HL-60 (cell line): ENCODE data around the gene TBL3.

Source experiments
- DNase-seq, 2 experiments: peaks; one replicate each; pipeline ENCODE4 v3.0.0-alpha.2; 2010 to 2020; ENCODE audit warnings: low read depth in 1 of 2, low spot score in 1 of 2
- H3K27ac ChIP-seq: fragments of 250-450 bp; sonication (Bioruptor Pico); replicated peaks from 2 replicates; pipeline ENCODE4 v1.5.1; 2020; ENCODE audit warnings: mild to moderate bottlenecking, moderate library complexity
- H3K27me3 ChIP-seq: fragments of 250-450 bp; sonication (Bioruptor Pico); 2 replicates; pipeline ENCODE4 v1.5.1; 2021; ENCODE audit warnings: mild to moderate bottlenecking, moderate library complexity; ENCODE audit not compliant: insufficient read depth, poor library complexity, severe bottlenecking
- H3K4me3 ChIP-seq: replicated peaks from 2 replicates; pipeline ENCODE4 v1.5.1; 2011; ENCODE audit warnings: mild to moderate bottlenecking, control low read depth, low read length; ENCODE audit not compliant: insufficient read depth
- GABPA ChIP-seq: IDR thresholded peaks from 2 replicates; pipeline ENCODE4 v1.6.1; 2012; ENCODE audit warnings: low read depth
- POLR2AphosphoS5 ChIP-seq: IDR thresholded peaks from 2 replicates; pipeline ENCODE4 v1.6.1; 2012; ENCODE audit warnings: low read depth
- REST ChIP-seq: IDR thresholded peaks from 2 replicates; pipeline ENCODE4 v1.6.1; 2012; ENCODE audit warnings: low read depth; ENCODE audit not compliant: insufficient replicate concordance
- SPI1 ChIP-seq: IDR thresholded peaks from 2 replicates; pipeline ENCODE4 v1.6.1; 2012; ENCODE audit warnings: low read depth, mild to moderate bottlenecking, borderline replicate concordance
- TF ChIP-seq, protein P1 (sequence below): IDR thresholded peaks from one replicate; pipeline ENCODE4 v1.5.1; 2011; ENCODE audit warnings: low read length, control low read depth, inconsistent platforms; ENCODE audit not compliant: insufficient read depth

Gene TBL3

DNA sequence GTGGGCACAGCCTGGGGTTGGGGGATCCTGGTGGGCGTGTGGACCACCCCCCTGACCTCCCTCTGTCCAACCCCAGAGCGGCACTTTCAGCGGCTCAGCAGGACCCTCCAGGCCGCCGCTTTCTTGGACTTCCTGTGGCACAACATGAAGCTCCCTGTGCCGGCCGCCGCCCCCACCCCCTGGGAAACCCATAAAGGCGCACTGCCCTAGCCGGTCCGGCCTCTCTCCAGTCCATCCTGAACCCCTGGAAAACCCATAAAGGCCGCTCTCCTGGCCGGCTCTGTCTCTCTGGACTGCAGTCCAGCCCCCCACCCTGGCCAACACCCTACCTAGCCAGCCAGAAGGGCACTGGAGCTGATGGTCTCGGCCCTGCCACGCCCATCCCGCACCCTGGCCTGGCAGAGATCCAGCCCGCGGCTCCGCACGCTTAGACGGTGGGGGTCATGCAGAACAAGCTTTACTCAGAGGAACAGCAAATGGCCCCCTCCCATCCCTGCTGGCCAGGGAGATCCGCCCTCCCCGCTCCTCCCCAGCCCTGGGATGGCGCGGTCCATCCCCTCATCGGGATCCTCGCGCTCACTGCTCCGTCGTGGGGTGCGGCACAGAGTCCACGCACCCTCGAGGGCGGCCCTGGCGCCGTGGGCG, 6.7 kb downstream of the TBL3 start:
- TF ChIP-seq, protein P1, sequence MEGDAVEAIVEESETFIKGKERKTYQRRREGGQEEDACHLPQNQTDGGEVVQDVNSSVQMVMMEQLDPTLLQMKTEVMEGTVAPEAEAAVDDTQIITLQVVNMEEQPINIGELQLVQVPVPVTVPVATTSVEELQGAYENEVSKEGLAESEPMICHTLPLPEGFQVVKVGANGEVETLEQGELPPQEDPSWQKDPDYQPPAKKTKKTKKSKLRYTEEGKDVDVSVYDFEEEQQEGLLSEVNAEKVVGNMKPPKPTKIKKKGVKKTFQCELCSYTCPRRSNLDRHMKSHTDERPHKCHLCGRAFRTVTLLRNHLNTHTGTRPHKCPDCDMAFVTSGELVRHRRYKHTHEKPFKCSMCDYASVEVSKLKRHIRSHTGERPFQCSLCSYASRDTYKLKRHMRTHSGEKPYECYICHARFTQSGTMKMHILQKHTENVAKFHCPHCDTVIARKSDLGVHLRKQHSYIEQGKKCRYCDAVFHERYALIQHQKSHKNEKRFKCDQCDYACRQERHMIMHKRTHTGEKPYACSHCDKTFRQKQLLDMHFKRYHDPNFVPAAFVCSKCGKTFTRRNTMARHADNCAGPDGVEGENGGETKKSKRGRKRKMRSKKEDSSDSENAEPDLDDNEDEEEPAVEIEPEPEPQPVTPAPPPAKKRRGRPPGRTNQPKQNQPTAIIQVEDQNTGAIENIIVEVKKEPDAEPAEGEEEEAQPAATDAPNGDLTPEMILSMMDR, result no peak
- TF ChIP-seq SPI1 (no peak), GABPA (no peak), REST (no peak), POLR2AphosphoS5 (no peak)
- Histone ChIP-seq H3K27ac (no peak overlapping the region), H3K4me3 (no peak overlapping the region), H3K27me3 (peaks cover 29% of the 10 kb centered on the region)
- no peak for DNase-seq

DNA sequence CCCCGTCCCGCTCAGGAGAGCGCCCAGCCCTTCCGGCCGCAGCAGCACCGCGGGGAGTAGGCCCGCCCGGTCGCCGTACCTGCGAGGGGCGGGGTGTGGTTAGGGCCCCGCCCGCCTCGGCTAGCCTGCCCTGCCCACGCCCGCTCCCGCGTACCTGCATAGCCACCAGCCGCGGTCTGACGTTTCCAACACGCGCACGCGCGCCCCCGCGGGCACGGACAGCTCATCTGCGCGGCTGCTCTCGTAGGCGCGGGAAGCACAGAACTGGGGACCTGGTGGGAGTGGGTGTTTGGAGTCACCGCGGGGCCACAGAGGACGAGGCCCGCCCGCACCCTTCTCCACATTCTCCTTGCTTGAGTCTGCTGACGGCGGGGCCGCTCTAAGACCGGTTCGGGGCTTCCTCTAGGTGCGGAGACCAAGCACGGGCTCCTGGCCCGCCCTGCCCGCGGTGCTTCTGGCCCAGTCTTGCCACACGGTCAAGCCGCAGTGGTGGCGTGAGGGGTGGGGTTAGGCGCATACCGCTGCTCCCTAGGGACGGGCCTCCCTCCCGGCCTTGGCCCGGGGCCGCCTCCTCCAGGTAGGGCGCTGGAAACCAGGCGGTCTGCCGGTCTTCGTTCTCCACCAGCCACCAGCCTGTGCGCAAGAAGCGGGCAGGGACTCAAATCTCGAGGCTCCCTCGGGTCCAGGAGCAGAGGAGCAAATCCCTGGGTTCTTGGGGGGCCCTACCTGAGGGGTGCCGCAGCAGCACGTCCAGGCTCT, 7.6 kb downstream of the TBL3 start:
- Histone ChIP-seq H3K4me3 (no peak overlapping the region), H3K27me3 (peaks cover 29% of the 10 kb centered on the region), H3K27ac (no peak overlapping the region)
- no peak for DNase-seq
- TF ChIP-seq, protein P1, result no peak
- no peak for TF ChIP-seq SPI1
- no peak for TF ChIP-seq POLR2AphosphoS5

- peaks cover 29% of the 10 kb centered on the region for H3K27me3 ChIP-seq
- H3K4me3 ChIP-seq, result no peak overlapping the region
- H3K27ac ChIP-seq, result no peak overlapping the region
- DNase-seq, result no peak
- TF ChIP-seq SPI1, result no peak
- TF ChIP-seq GABPA, result no peak
- no peak for TF ChIP-seq REST
- peak; percentile 29; the same call in 1 of the 2 replicates for TF ChIP-seq POLR2AphosphoS5
- TF ChIP-seq, protein P1, result no peak
Observed at GRCh38 chr16:1980030-1980769, 8.3 kb downstream of the TBL3 start.
